Measurements from ENCODE around the gene TLE6.
"Not testable (repeated sequence)": the region's sequence is repeated elsewhere in the genome, so short reads cannot be mapped to it uniquely, and the experiment has no call there.

DNA sequence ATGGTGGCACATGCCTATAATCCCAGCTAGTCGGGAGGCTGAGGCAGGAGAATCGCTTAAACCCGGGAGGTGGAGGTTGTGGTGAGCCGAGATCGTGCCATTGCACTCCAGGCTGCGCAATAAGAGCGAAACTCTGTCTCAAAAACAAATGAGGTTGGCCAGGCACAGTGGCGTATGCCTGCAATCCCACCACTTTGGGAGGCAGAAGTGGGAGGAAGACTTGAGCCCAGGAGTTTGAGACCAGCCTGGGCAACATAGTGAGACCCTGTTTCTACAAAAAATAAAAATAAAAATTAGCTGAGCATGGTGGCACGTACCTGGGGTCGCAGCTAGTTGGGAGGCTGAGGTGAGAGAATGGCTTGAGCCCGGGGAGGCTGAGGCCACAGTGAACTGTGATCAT is 15.0 kb downstream of the TLE6 start:
- not testable (repeated sequence) for TF ChIP-seq POLR2A, POLR2AphosphoS5 (IDR thresholded peaks at IDR 0.05; ENCODE audit: low read depth, low read length)
